Activated CD8-positive, alpha-beta memory T cell treated with anti-CD3 and anti-CD28 coated beads for 48 hours (primary cell): Measurements from ENCODE around the gene ETV1.

Experiments used
- DNase-seq, 3 experiments: peaks; one replicate each; pipeline ENCODE4 v3.0.0-alpha.2; 2020; ENCODE audit warnings: low read depth in 2 of 3, low spot score in 2 of 3

Gene ETV1

GRCh38 chr7:13987395-13987794, 2.1 kb downstream of the ETV1 start:
- DNase-seq: no peak

GRCh38 chr7:13986208-13986607, 3.3 kb downstream of the ETV1 start:
- DNase-seq: no peak

- DNase-seq: no peak
Measured at GRCh38 chr7:13984831-13985685, 4.4 kb downstream of the ETV1 start.

- no peak for DNase-seq
Measured at GRCh38 chr7:13984061-13984460, 5.4 kb downstream of the ETV1 start.

- DNase-seq: no peak
Measured at GRCh38 chr7:13982940-13983677, 6.4 kb downstream of the ETV1 start.

- no peak for DNase-seq
Measured at GRCh38 chr7:13981070-13981469, 8.4 kb downstream of the ETV1 start.

- no peak for DNase-seq
Measured at GRCh38 chr7:13980474-13980873, 9.0 kb downstream of the ETV1 start.

- no peak for DNase-seq
Measured at GRCh38 chr7:13979671-13980435, 9.6 kb downstream of the ETV1 start.

GRCh38 chr7:13976594-13976993, 12.9 kb downstream of the ETV1 start:
- DNase-seq: no peak

GRCh38 chr7:13965077-13965476, 24.4 kb downstream of the ETV1 start:
- no peak for DNase-seq

GRCh38 chr7:13963925-13964324, 25.5 kb downstream of the ETV1 start:
- no peak for DNase-seq

GRCh38 chr7:13955494-13955893, 34.0 kb downstream of the ETV1 start:
- DNase-seq: no peak

- DNase-seq: no peak
Measured at GRCh38 chr7:13953368-13953767, 36.1 kb downstream of the ETV1 start.

- DNase-seq: no peak
Measured at GRCh38 chr7:13952921-13953320, 36.5 kb downstream of the ETV1 start.

GRCh38 chr7:13949939-13950338, 39.5 kb downstream of the ETV1 start:
- no peak for DNase-seq

- DNase-seq: no peak
Measured at GRCh38 chr7:13949445-13949844, 40.0 kb downstream of the ETV1 start.

GRCh38 chr7:13948019-13948801, 41.3 kb downstream of the ETV1 start:
- no peak for DNase-seq

- no peak for DNase-seq
Measured at GRCh38 chr7:13947535-13947934, 41.9 kb downstream of the ETV1 start.

- DNase-seq: no peak
Measured at GRCh38 chr7:13946181-13946580, 43.3 kb downstream of the ETV1 start.

GRCh38 chr7:13945670-13946069, 43.8 kb downstream of the ETV1 start:
- no peak for DNase-seq

GRCh38 chr7:13933536-13933935, 55.9 kb downstream of the ETV1 start:
- no peak for DNase-seq
